ENCODE measurements around the gene KIFAP3. TPM values are rescaled to one million over a fixed set of nuclear protein-coding genes. Genes with fewer than 3 reads are reported as not detected.

Gene KIFAP3
- total RNA-seq, 2 experiments from 2014 or later, result 10.5 to 12.5 TPM

- H3K79me2 ChIP-seq (ENCODE audit: insufficient read depth, low read depth, low read length), result no peaks in the 10 kb centered on the region
- ChIA-PET POLR2A (no interaction called here), CTCF (ENCODE audit: unreplicated experiment) (no interaction called here)
- no peaks in the 10 kb centered on the region for H3K9me3 ChIP-seq (ENCODE audit: low read length)
- no TSS peak for BruUV-seq (replicated peaks)
- H3K27ac ChIP-seq (ENCODE audit: low read depth, low read length, poor library complexity, severe bottlenecking), result no peak overlapping the region
- H3K4me1 ChIP-seq (ENCODE audit: insufficient read depth, low read length, poor library complexity, severe bottlenecking), result no peaks in the 10 kb centered on the region
- H3K4me3 ChIP-seq (ENCODE audit: low read depth, low read length, poor library complexity, severe bottlenecking), result no peak overlapping the region
- H3K36me3 ChIP-seq (ENCODE audit: insufficient read depth, low read length), result no peaks in the 10 kb centered on the region
- intact Hi-C loops (cut with micrococcal nuclease; ENCODE audit: unreplicated experiment), result no loop called here
- no peak for DNase-seq (ENCODE audit: low spot score)
- TF ChIP-seq CTCF (conservative IDR thresholded peaks at IDR 0.05; ENCODE audit: low read length) (no peak), EZH2phosphoT487 (IDR thresholded peaks at IDR 0.05; ENCODE audit: borderline replicate concordance, low read depth, low read length) (no peak)
- no peak overlapping the region for H2AFZ ChIP-seq (ENCODE audit: low read length)
- H4K20me1 ChIP-seq (ENCODE audit: insufficient read depth, low read length), result no peaks in the 10 kb centered on the region
- H3K9me2 ChIP-seq (ENCODE audit: insufficient read depth, low read length), result no peaks in the 10 kb centered on the region
- H3K4me2 ChIP-seq (ENCODE audit: low read length), result no peak overlapping the region
Measured at GRCh38 chr1:170086399-170087032, 12.0 kb upstream of the KIFAP3 start.

- no peaks in the 10 kb centered on the region for H3K79me2 ChIP-seq (ENCODE audit: insufficient read depth, low read depth, low read length)
- no peak overlapping the region for H3K27ac ChIP-seq (ENCODE audit: low read depth, low read length, poor library complexity, severe bottlenecking)
- ChIA-PET CTCF (ENCODE audit: unreplicated experiment) (no interaction called here), POLR2A (no interaction called here)
- BruUV-seq (replicated peaks), result no TSS peak
- H3K4me3 ChIP-seq (ENCODE audit: low read depth, low read length, poor library complexity, severe bottlenecking), result no peak overlapping the region
- H3K9me3 ChIP-seq (ENCODE audit: low read length), result no peaks in the 10 kb centered on the region
- no peaks in the 10 kb centered on the region for H3K36me3 ChIP-seq (ENCODE audit: insufficient read depth, low read length)
- no peaks in the 10 kb centered on the region for H3K4me1 ChIP-seq (ENCODE audit: insufficient read depth, low read length, poor library complexity, severe bottlenecking)
- no peak overlapping the region for H2AFZ ChIP-seq (ENCODE audit: low read length)
- intact Hi-C loops (cut with micrococcal nuclease; ENCODE audit: unreplicated experiment), result no loop called here
- H3K9me2 ChIP-seq (ENCODE audit: insufficient read depth, low read length), result no peaks in the 10 kb centered on the region
- no peak for DNase-seq (ENCODE audit: low spot score)
- TF ChIP-seq CTCF (conservative IDR thresholded peaks at IDR 0.05; ENCODE audit: low read length) (no peak), EZH2phosphoT487 (IDR thresholded peaks at IDR 0.05; ENCODE audit: borderline replicate concordance, low read depth, low read length) (no peak)
- no peaks in the 10 kb centered on the region for H4K20me1 ChIP-seq (ENCODE audit: insufficient read depth, low read length)
- no peak overlapping the region for H3K4me2 ChIP-seq (ENCODE audit: low read length)
Measured at GRCh38 chr1:170085091-170085490, 10.6 kb upstream of the KIFAP3 start.

DNA sequence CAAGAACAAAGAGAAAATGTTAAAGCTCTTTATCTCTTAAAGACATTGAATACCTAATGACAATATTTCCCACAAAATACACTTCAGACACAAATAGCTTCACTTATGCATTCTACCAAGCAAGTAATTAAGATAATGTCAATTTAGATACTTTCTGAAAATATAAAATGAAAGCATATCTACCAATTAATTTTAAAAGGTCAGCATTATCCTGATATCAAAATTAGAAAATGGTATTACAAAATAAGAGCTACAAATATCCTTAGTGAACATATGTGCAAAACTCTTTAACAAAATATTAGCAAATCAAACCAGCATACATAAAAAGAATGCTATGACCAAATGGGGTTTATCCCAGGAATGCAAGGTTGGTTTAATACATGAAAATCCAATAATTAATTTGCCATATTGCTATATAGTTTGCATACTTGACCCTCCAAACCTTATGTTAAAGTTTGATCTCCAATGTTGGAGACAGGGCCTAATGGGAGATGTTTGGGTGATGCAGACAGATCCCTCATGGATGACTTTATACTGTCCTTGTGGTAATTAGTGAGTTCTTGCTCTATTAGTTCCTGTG is 4.2 kb upstream of the KIFAP3 start:
- Histone ChIP-seq H2AFZ (ENCODE audit: low read length) (no peak overlapping the region), H4K20me1 (ENCODE audit: insufficient read depth, low read length) (no peaks in the 10 kb centered on the region), H3K9me3 (ENCODE audit: low read length) (peaks cover 27% of the 10 kb centered on the region), H3K9me2 (ENCODE audit: insufficient read depth, low read length) (no peaks in the 10 kb centered on the region), H3K79me2 (ENCODE audit: insufficient read depth, low read depth, low read length) (peaks cover 1% of the 10 kb centered on the region; the same call in 1 of the 2 replicates), H3K4me3 (ENCODE audit: low read depth, low read length, poor library complexity, severe bottlenecking) (no peak overlapping the region), H3K27ac (ENCODE audit: low read depth, low read length, poor library complexity, severe bottlenecking) (no peak overlapping the region), H3K36me3 (ENCODE audit: insufficient read depth, low read length) (no peaks in the 10 kb centered on the region), H3K4me1 (ENCODE audit: insufficient read depth, low read length, poor library complexity, severe bottlenecking) (peaks cover 11% of the 10 kb centered on the region), H3K4me2 (ENCODE audit: low read length) (no peak overlapping the region)
- no peak for DNase-seq (ENCODE audit: low spot score)
- no peak for TF ChIP-seq EZH2phosphoT487 (IDR thresholded peaks at IDR 0.05; ENCODE audit: borderline replicate concordance, low read depth, low read length)
- TF ChIP-seq CTCF (conservative IDR thresholded peaks at IDR 0.05; ENCODE audit: low read length), result no peak
- no TSS peak for BruUV-seq (replicated peaks)
- ChIA-PET POLR2A (interaction anchor here (0.7 kb wide), 1 partner anchor 212 kb away, joined by 3 read pairs; no protein-coding TSS in a partner anchor), CTCF (ENCODE audit: unreplicated experiment) (no interaction called here)
- intact Hi-C loops (cut with micrococcal nuclease; ENCODE audit: unreplicated experiment), result no loop called here

Measured in OCI-LY7 (cell line).